H1 (cell line): ENCODE measurements around the gene SPTLC3. TPM values are rescaled to one million over a fixed set of nuclear protein-coding genes. Genes with fewer than 3 reads are reported as not detected.

Experiments
- MAX ChIP-seq: IDR thresholded peaks from 2 replicates; pipeline ENCODE4 v1.6.1; 2012; ENCODE audit warnings: inconsistent platforms
- RAD21 ChIP-seq, 2 experiments: IDR thresholded peaks in 1 of 2; conservative IDR thresholded peaks in 1 of 2; 2 replicates each; pipeline ENCODE4 v1.6.1; 2011; ENCODE audit warnings: low read depth in 2 of 2, low read length in 2 of 2, improper control_type of control experiment in 1 of 2, inconsistent platforms in 1 of 2, mild to moderate bottlenecking in 1 of 2, moderate library complexity in 1 of 2
- TAF7 ChIP-seq: optimal IDR thresholded peaks from 2 replicates; pipeline ENCODE3; 2011; ENCODE audit warnings: low read depth, mild to moderate bottlenecking, inconsistent platforms, low read length, moderate library complexity, borderline replicate concordance
- polyA plus RNA-seq, 7 experiments: library from polyadenylated mRNA; depleted of rRNA in 3 of 7; stranded (reverse) in 5 of 7; unstranded in 2 of 7; fragments of >200 nt in 5 of 7; fragments of 200-250 nt in 2 of 7; gene quantifications; 1 replicate in 5 of 7; 2 replicates in 1 of 7; 4 replicates in 1 of 7; pipeline versions ENCODE4 v1.2.1 to v1.2.3, GENCODE V29; 2011 to 2013; ENCODE audit warnings: missing spikeins in 2 of 7, mixed read lengths in 2 of 7
- total RNA-seq: library from RNA; stranded (reverse); fragmentation: NEBNext Ultra II Directional; extraction: Animal tissue kit (Norgen Biotek cat#: 25700); gene quantifications from 2 replicates; pipeline ENCODE4 v1.2.1, GENCODE V29; 2021
- TF ChIP-seq, protein P1 (sequence below): fragments of 300-600 bp; sonication (generic); IDR thresholded peaks from 2 replicates; pipeline ENCODE4 v1.7.1; 2012; ENCODE audit warnings: low read length, moderate library complexity, mild to moderate bottlenecking, inconsistent platforms; ENCODE audit not compliant: insufficient replicate concordance

SPTLC3 gene
- total and polyA plus RNA-seq, 2 of the 8 experiments (the other 6 are each of a cell fraction or from before 2014, with no cell fraction given): 0.23 to 0.82 TPM

GRCh38 chr20:13158369-13158768, 149.6 kb downstream of the SPTLC3 start (continued):
- TF ChIP-seq, protein P1, sequence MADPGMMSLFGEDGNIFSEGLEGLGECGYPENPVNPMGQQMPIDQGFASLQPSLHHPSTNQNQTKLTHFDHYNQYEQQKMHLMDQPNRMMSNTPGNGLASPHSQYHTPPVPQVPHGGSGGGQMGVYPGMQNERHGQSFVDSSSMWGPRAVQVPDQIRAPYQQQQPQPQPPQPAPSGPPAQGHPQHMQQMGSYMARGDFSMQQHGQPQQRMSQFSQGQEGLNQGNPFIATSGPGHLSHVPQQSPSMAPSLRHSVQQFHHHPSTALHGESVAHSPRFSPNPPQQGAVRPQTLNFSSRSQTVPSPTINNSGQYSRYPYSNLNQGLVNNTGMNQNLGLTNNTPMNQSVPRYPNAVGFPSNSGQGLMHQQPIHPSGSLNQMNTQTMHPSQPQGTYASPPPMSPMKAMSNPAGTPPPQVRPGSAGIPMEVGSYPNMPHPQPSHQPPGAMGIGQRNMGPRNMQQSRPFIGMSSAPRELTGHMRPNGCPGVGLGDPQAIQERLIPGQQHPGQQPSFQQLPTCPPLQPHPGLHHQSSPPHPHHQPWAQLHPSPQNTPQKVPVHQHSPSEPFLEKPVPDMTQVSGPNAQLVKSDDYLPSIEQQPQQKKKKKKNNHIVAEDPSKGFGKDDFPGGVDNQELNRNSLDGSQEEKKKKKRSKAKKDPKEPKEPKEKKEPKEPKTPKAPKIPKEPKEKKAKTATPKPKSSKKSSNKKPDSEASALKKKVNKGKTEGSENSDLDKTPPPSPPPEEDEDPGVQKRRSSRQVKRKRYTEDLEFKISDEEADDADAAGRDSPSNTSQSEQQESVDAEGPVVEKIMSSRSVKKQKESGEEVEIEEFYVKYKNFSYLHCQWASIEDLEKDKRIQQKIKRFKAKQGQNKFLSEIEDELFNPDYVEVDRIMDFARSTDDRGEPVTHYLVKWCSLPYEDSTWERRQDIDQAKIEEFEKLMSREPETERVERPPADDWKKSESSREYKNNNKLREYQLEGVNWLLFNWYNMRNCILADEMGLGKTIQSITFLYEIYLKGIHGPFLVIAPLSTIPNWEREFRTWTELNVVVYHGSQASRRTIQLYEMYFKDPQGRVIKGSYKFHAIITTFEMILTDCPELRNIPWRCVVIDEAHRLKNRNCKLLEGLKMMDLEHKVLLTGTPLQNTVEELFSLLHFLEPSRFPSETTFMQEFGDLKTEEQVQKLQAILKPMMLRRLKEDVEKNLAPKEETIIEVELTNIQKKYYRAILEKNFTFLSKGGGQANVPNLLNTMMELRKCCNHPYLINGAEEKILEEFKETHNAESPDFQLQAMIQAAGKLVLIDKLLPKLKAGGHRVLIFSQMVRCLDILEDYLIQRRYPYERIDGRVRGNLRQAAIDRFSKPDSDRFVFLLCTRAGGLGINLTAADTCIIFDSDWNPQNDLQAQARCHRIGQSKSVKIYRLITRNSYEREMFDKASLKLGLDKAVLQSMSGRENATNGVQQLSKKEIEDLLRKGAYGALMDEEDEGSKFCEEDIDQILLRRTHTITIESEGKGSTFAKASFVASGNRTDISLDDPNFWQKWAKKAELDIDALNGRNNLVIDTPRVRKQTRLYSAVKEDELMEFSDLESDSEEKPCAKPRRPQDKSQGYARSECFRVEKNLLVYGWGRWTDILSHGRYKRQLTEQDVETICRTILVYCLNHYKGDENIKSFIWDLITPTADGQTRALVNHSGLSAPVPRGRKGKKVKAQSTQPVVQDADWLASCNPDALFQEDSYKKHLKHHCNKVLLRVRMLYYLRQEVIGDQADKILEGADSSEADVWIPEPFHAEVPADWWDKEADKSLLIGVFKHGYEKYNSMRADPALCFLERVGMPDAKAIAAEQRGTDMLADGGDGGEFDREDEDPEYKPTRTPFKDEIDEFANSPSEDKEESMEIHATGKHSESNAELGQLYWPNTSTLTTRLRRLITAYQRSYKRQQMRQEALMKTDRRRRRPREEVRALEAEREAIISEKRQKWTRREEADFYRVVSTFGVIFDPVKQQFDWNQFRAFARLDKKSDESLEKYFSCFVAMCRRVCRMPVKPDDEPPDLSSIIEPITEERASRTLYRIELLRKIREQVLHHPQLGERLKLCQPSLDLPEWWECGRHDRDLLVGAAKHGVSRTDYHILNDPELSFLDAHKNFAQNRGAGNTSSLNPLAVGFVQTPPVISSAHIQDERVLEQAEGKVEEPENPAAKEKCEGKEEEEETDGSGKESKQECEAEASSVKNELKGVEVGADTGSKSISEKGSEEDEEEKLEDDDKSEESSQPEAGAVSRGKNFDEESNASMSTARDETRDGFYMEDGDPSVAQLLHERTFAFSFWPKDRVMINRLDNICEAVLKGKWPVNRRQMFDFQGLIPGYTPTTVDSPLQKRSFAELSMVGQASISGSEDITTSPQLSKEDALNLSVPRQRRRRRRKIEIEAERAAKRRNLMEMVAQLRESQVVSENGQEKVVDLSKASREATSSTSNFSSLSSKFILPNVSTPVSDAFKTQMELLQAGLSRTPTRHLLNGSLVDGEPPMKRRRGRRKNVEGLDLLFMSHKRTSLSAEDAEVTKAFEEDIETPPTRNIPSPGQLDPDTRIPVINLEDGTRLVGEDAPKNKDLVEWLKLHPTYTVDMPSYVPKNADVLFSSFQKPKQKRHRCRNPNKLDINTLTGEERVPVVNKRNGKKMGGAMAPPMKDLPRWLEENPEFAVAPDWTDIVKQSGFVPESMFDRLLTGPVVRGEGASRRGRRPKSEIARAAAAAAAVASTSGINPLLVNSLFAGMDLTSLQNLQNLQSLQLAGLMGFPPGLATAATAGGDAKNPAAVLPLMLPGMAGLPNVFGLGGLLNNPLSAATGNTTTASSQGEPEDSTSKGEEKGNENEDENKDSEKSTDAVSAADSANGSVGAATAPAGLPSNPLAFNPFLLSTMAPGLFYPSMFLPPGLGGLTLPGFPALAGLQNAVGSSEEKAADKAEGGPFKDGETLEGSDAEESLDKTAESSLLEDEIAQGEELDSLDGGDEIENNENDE: no peak
- TF ChIP-seq RAD21 (IDR thresholded peaks at IDR 0.05 in 1 of 2, conservative IDR thresholded peaks at IDR 0.05 in 1 of 2; ENCODE audit: low read depth in 2 of 2, low read length in 2 of 2) (no peak), TAF7 (no peak), MAX (no peak)
- TF ChIP-seq, all 59 proteins: peak for 0
